GM12878 (cell line): Measurements from ENCODE around the gene TCL1B. TPM values are rescaled to one million over a fixed set of nuclear protein-coding genes. Genes with fewer than 3 reads are reported as not detected.

Experiments used
- ATAC-seq: fragments of 200-7000 bp; cut with Tn5 transposase; 3 replicates; pipeline ENCODE4 v1.9.1; 2020; ENCODE audit warnings: mild to moderate bottlenecking, moderate library complexity
- BruUV-seq: library from RNA; stranded (reverse); fragments of 400-500 nt; replicated peaks from 2 replicates; lab custom pipeline; 2021; lab: Mats Ljungman, UMichigan
- CTCF ChIA-PET: fragments of 300-600 bp; sonication (Branson Sonifier 250); formaldehyde crosslinking; extraction: SDS; loops from one replicate; lab custom pipeline; 2021; ENCODE audit warnings: inconsistent platforms; lab: Yijun Ruan, JAX
- POLR2A ChIA-PET: fragments of 350-600 bp; formaldehyde crosslinking; extraction: SDS; loops from one replicate; lab custom pipeline; 2021; ENCODE audit warnings: inconsistent platforms; lab: Charles Lee
- RAD21 ChIA-PET: fragments of 300-600 bp; sonication (Branson Sonifier 250); formaldehyde crosslinking; loops from one replicate; lab custom pipeline; 2023; ENCODE audit warnings: antibody characterized with exemption; ENCODE audit not compliant: unreplicated experiment; lab: Charles Lee
- SMC1A ChIA-PET: fragments of 300-600 bp; sonication (Branson Sonifier 250); formaldehyde crosslinking; loops from one replicate; lab custom pipeline; 2023; ENCODE audit not compliant: unreplicated experiment, uncharacterized antibody; lab: Charles Lee
- DNase-seq: peaks from one replicate; pipeline ENCODE4 v3.0.0-alpha.2; 2011; ENCODE audit warnings: low read depth, low spot score
- FAIRE-seq: peaks from 3 replicates; lab custom pipeline; 2011; peaks lifted over from hg19 to GRCh38; lab: Jason Lieb, UNC
- H2AFZ ChIP-seq: 2 replicates; pipeline ENCODE4 v1.6.0; 2011; ENCODE audit warnings: low read depth, low read length, control low read depth; ENCODE audit not compliant: control insufficient read depth
- H3K27ac ChIP-seq: 2 replicates; pipeline ENCODE4 v1.5.1; 2011; ENCODE audit warnings: control low read depth; ENCODE audit not compliant: control insufficient read depth, insufficient read depth
- H3K27me3 ChIP-seq, 2 experiments: replicated peaks in 1 of 2; 2 replicates each; pipeline versions ENCODE4 v1.6.0 to v1.6.1; 2011; ENCODE audit warnings: low read length in 1 of 2; ENCODE audit not compliant: control insufficient read depth in 2 of 2, insufficient read depth in 2 of 2
- H3K36me3 ChIP-seq, 2 experiments: 2 replicates each; pipeline ENCODE4 v1.5.1; 2011; ENCODE audit warnings: low read length in 1 of 2; ENCODE audit not compliant: control insufficient read depth in 2 of 2, insufficient read depth in 2 of 2
- H3K4me1 ChIP-seq: 2 replicates; pipeline ENCODE4 v1.6.1; 2011; ENCODE audit warnings: mild to moderate bottlenecking, low read length, moderate library complexity, mixed read lengths; ENCODE audit not compliant: control insufficient read depth, insufficient read depth
- H3K4me2 ChIP-seq: 2 replicates; pipeline ENCODE4 v1.6.0; 2011; ENCODE audit warnings: control low read depth; ENCODE audit not compliant: control insufficient read depth, insufficient read depth
- H3K4me3 ChIP-seq: fragments of 200-600 bp; sonication (generic); 2 replicates; pipeline ENCODE4 v1.5.1; 2016
- H3K79me2 ChIP-seq: 2 replicates; pipeline ENCODE4 v1.6.0; 2011; ENCODE audit warnings: low read length; ENCODE audit not compliant: control insufficient read depth, insufficient read depth
- H3K9ac ChIP-seq: 2 replicates; pipeline ENCODE4 v1.8.0; 2011; ENCODE audit warnings: low read length, control low read depth, mixed read lengths; ENCODE audit not compliant: control insufficient read depth, insufficient read depth
- H3K9me3 ChIP-seq: replicated peaks from 3 replicates; pipeline ENCODE4 v1.5.1; 2011; ENCODE audit warnings: mild to moderate bottlenecking, low read length; ENCODE audit not compliant: control insufficient read depth, insufficient read depth
- H4K20me1 ChIP-seq: 2 replicates; pipeline ENCODE4 v1.6.0; 2011; ENCODE audit not compliant: control insufficient read depth, insufficient read depth
- CREB1 ChIP-seq: IDR thresholded peaks from 2 replicates; pipeline ENCODE4 v1.6.1; 2012; ENCODE audit warnings: low read depth, mild to moderate bottlenecking, inconsistent platforms
- EED ChIP-seq: sonication (generic); IDR thresholded peaks from 2 replicates; pipeline ENCODE4 v1.6.1; 2016; ENCODE audit warnings: antibody characterized with exemption, low read depth
- ETV6 ChIP-seq, 2 experiments: fragments of 450-650 bp in 1 of 2; IDR thresholded peaks in 1 of 2; conservative IDR thresholded peaks in 1 of 2; 2 replicates each; pipeline ENCODE4 v1.6.1; 2014; ENCODE audit warnings: antibody characterized with exemption in 1 of 2, borderline replicate concordance in 1 of 2, low read depth in 1 of 2, mild to moderate bottlenecking in 1 of 2, moderate library complexity in 1 of 2
- EZH2 ChIP-seq: IDR thresholded peaks from 2 replicates; pipeline ENCODE4 v1.6.1; 2012; ENCODE audit warnings: low read depth, mild to moderate bottlenecking, control low read depth, inconsistent platforms, low read length, borderline replicate concordance; ENCODE audit not compliant: control insufficient read depth
- NFYB ChIP-seq: IDR thresholded peaks from 2 replicates; pipeline ENCODE4 v1.6.1; 2011; ENCODE audit warnings: low read depth, mild to moderate bottlenecking, low read length, improper control_type of control experiment, moderate library complexity; ENCODE audit not compliant: insufficient read depth
- NR2F1 ChIP-seq: fragments of 450-650 bp; conservative IDR thresholded peaks from 2 replicates; pipeline ENCODE4 v1.6.1; 2017; ENCODE audit warnings: mild to moderate bottlenecking
- RUNX3 ChIP-seq: IDR thresholded peaks from 2 replicates; pipeline ENCODE4 v1.6.1; 2012; ENCODE audit warnings: low read length, inconsistent platforms
- SIN3A ChIP-seq: IDR thresholded peaks from 2 replicates; pipeline ENCODE4 v1.6.1; 2012; ENCODE audit warnings: low read depth, low read length, improper control_type of control experiment
- SIX5 ChIP-seq: IDR thresholded peaks from 2 replicates; pipeline ENCODE4 v1.6.1; 2011; ENCODE audit warnings: mild to moderate bottlenecking, low read depth, low read length, moderate library complexity; ENCODE audit not compliant: severe bottlenecking
- WGBS: methylation state at CpG from one replicate; pipeline ENCODE4 v1.1.6; 2016; ENCODE audit warnings: low lambda C conversion rate; ENCODE audit not compliant: insufficient replicate concordance, insufficient coverage; ENCODE audit errors: missing lambda C conversion rate; 5-methylcytosine and 5-hydroxymethylcytosine counted together
- in situ Hi-C: fragments of 300-500 bp; cut with MboI; formaldehyde crosslinking; loops from 9 replicates; pipeline ENCODE4 v1.14.3; 2018; ENCODE audit warnings: mixed read lengths
- intact Hi-C: fragments of 100-400 bp; cut with micrococcal nuclease; formaldehyde crosslinking; loops from one replicate; pipeline ENCODE4 v1.14.2; 2022; ENCODE audit not compliant: unreplicated experiment
- polyA plus RNA-seq, 11 experiments: library from polyadenylated mRNA; depleted of rRNA in 4 of 11; unstranded in 6 of 11; stranded (reverse) in 5 of 11; fragments of >200 nt; fragmentation: Nextera tagmentation in 4 of 11; fragmentation: Illumina TruSeq in 1 of 11; extraction: Ambion mirVana in 4 of 11; extraction: Trizol in 1 of 11; gene quantifications; 1 replicate in 1 of 11; 2 replicates in 10 of 11; pipeline versions ENCODE4 v1.2.1 to v1.2.3, GENCODE V29; 2011 to 2016; ENCODE audit warnings: inconsistent platforms in 2 of 11, missing spikeins in 2 of 11, low read depth in 1 of 11
- total RNA-seq, 4 experiments: library from RNA; depleted of rRNA in 3 of 4; stranded (reverse); fragments of >200 nt in 3 of 4; fragmentation: Illumina TruSeq in 1 of 4; extraction: Trizol in 1 of 4; gene quantifications; 2 replicates each; pipeline versions ENCODE4 v1.2.1 to v1.2.3, GENCODE V29; 2013 to 2021
- TF ChIP-seq, protein P1 (sequence below): fragments of 450-650 bp; IDR thresholded peaks from 2 replicates; pipeline ENCODE4 v1.6.1; 2016; ENCODE audit warnings: mild to moderate bottlenecking, moderate library complexity, borderline replicate concordance
- TF ChIP-seq, protein P2 (sequence below): fragments of 450-650 bp; IDR thresholded peaks from 2 replicates; pipeline ENCODE4 v1.6.1; 2018; ENCODE audit warnings: mild to moderate bottlenecking, low read depth, moderate library complexity; ENCODE audit not compliant: partially characterized antibody

Gene TCL1B
- total and polyA plus RNA-seq, 10 of the 15 experiments (the other 5 are each of a cell fraction or from before 2014, with no cell fraction given): 0.10 to 0.18 (median 0.13) TPM; not detected in 6

DNA sequence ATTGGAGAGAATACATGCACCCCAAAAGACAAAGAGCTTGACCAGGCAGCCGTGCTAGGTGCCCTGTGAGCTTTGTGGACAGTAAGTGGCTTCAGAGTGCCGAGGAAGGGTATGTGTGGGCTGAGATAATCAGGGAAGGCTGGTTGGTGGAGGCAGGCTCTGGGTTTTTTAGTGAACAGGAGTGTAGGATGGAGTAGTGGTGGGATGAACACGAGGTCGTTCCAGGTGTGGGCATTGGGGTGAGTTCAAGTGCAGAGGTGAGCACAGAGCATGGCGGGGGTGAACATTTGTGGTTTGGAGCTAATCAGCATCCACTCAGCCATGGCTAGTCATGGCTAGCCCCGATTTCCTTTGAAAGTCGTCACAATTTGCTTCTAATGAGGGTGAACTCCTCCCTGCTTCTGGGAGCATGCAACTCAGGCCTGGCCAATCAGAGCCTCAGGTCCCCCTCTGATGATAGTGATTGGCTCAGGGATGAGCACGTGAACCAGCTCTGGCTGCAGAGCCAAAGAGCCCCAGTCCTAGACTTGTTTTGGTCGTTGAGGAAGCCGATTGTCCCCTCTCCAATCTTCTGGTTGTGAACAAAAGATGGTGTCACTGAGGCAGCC is 40.7 kb upstream of the TCL1B start:
- Histone ChIP-seq H3K36me3 (no peaks in the 10 kb centered on the region), H3K4me2 (0 out of 2 replicates have a peak overlapping the region, but pooled peaks have one; percentile 29), H3K27ac (no peak overlapping the region), H3K4me1 (no peaks in the 10 kb centered on the region), H3K27me3 (no peaks in the 10 kb centered on the region), H2AFZ (no peak overlapping the region), H3K79me2 (no peaks in the 10 kb centered on the region), H3K9me3 (no peaks in the 10 kb centered on the region; the same call in 2 of the 3 replicates), H4K20me1 (no peaks in the 10 kb centered on the region), H3K9ac (no peak overlapping the region), H3K4me3 (no peak overlapping the region)
- 36% methylated on average over 10 of the region's 10 CpGs for WGBS
- ChIA-PET SMC1A (interaction anchor here (0.7 to 1.1 kb wide), 2 partner anchors 35 to 38 kb away, joined by 3 to 4 read pairs; no protein-coding TSS in a partner anchor), RAD21 (no interaction called here), POLR2A (no interaction called here), CTCF (interaction anchor here (0.6 to 1.6 kb wide), 3 partner anchors 20 to 68 kb away, joined by 3 read pairs; no protein-coding TSS in a partner anchor)
- in situ Hi-C loops (no loop called here), intact Hi-C loops (no loop called here)
- ATAC-seq (peak; percentile 41; the same call in 2 of the 3 replicates), FAIRE-seq (no peak), DNase-seq (no peak)
- no TSS peak for BruUV-seq
- TF ChIP-seq SIN3A: no peak
- no peak for TF ChIP-seq CREB1
- TF ChIP-seq SIX5: no peak
- peak; percentile 33; the same call in 1 of the 2 replicates for TF ChIP-seq NR2F1
- no peak for TF ChIP-seq EZH2
- no peak for TF ChIP-seq EED
- peak; percentile 61; the same call in 1 of the 2 replicates for TF ChIP-seq NFYB
- TF ChIP-seq, protein P1, sequence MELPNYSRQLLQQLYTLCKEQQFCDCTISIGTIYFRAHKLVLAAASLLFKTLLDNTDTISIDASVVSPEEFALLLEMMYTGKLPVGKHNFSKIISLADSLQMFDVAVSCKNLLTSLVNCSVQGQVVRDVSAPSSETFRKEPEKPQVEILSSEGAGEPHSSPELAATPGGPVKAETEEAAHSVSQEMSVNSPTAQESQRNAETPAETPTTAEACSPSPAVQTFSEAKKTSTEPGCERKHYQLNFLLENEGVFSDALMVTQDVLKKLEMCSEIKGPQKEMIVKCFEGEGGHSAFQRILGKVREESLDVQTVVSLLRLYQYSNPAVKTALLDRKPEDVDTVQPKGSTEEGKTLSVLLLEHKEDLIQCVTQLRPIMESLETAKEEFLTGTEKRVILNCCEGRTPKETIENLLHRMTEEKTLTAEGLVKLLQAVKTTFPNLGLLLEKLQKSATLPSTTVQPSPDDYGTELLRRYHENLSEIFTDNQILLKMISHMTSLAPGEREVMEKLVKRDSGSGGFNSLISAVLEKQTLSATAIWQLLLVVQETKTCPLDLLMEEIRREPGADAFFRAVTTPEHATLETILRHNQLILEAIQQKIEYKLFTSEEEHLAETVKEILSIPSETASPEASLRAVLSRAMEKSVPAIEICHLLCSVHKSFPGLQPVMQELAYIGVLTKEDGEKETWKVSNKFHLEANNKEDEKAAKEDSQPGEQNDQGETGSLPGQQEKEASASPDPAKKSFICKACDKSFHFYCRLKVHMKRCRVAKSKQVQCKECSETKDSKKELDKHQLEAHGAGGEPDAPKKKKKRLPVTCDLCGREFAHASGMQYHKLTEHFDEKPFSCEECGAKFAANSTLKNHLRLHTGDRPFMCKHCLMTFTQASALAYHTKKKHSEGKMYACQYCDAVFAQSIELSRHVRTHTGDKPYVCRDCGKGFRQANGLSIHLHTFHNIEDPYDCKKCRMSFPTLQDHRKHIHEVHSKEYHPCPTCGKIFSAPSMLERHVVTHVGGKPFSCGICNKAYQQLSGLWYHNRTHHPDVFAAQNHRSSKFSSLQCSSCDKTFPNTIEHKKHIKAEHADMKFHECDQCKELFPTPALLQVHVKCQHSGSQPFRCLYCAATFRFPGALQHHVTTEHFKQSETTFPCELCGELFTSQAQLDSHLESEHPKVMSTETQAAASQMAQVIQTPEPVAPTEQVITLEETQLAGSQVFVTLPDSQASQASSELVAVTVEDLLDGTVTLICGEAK: peak; percentile 9; the same call in 1 of the 2 replicates
- no peak for TF ChIP-seq ETV6 (conservative IDR thresholded peaks at IDR 0.05 in 1 of 2, IDR thresholded peaks at IDR 0.05 in 1 of 2; ENCODE audit: borderline replicate concordance in 1 of 2, low read depth in 1 of 2)
- TF ChIP-seq, protein P2, sequence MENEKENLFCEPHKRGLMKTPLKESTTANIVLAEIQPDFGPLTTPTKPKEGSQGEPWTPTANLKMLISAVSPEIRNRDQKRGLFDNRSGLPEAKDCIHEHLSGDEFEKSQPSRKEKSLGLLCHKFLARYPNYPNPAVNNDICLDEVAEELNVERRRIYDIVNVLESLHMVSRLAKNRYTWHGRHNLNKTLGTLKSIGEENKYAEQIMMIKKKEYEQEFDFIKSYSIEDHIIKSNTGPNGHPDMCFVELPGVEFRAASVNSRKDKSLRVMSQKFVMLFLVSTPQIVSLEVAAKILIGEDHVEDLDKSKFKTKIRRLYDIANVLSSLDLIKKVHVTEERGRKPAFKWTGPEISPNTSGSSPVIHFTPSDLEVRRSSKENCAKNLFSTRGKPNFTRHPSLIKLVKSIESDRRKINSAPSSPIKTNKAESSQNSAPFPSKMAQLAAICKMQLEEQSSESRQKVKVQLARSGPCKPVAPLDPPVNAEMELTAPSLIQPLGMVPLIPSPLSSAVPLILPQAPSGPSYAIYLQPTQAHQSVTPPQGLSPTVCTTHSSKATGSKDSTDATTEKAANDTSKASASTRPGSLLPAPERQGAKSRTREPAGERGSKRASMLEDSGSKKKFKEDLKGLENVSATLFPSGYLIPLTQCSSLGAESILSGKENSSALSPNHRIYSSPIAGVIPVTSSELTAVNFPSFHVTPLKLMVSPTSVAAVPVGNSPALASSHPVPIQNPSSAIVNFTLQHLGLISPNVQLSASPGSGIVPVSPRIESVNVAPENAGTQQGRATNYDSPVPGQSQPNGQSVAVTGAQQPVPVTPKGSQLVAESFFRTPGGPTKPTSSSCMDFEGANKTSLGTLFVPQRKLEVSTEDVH: no peak
- peak; percentile 40; the same call in 1 of the 2 replicates for TF ChIP-seq RUNX3
